ENCODE data around the gene PIGK. TPM values are rescaled to one million over a fixed set of nuclear protein-coding genes. Genes with fewer than 3 reads are reported as not detected.

PIGK gene
- total and polyA plus RNA-seq, 2 of the 4 experiments (the other 2 are of a cell fraction): 15.6 to 21.2 TPM

GRCh38 chr1:77156214-77156613 is 63.0 kb downstream of the PIGK start:
- peaks cover 3% of the 10 kb centered on the region; the same call in 1 of the 2 replicates for H3K36me3 ChIP-seq (ENCODE audit: control insufficient read depth, insufficient read depth, low read length)
- H3K4me2 ChIP-seq (ENCODE audit: low read depth, low read length): no peak overlapping the region
- no peak overlapping the region for H2BK120ac ChIP-seq (ENCODE audit: low read depth, low read length)
- DNase-seq: no peak
- ATAC-seq (ENCODE audit: low read depth): no peak
- no peak overlapping the region for H4K8ac ChIP-seq (ENCODE audit: low read depth in 2 of 2, low read length in 2 of 2)
- no peak overlapping the region for H3K4me3 ChIP-seq (ENCODE audit: insufficient read depth, low read depth, low read length)
- H4K5ac ChIP-seq (ENCODE audit: low read depth, low read length): no peak overlapping the region
- H3K9ac ChIP-seq (ENCODE audit: low read depth, low read length): no peak overlapping the region
- H3K4ac ChIP-seq (ENCODE audit: low read depth, low read length): no peak overlapping the region
- no peak overlapping the region for H2BK15ac ChIP-seq (ENCODE audit: low read depth, low read length)
- no peaks in the 10 kb centered on the region for H3K9me1 ChIP-seq (ENCODE audit: insufficient read depth, low read length)
- no peak overlapping the region for H2BK20ac ChIP-seq (ENCODE audit: low read depth, low read length)
- H2AFZ ChIP-seq (replicated peaks; ENCODE audit: low read length, poor library complexity): no peak overlapping the region
- in situ Hi-C loops (cut with MboI; ENCODE audit: low sequenced_read_pairs) (loop anchor here (10.0 kb wide), 1 partner anchor 529 kb away; the partner anchor contains the start of gene ZZZ3), intact Hi-C loops (cut with micrococcal nuclease) (no loop called here), dilution Hi-C loops (cut with HindIII; ENCODE audit: low sequenced_read_pairs, unreplicated experiment) (no loop called here)
- H4K91ac ChIP-seq (ENCODE audit: insufficient read depth, low read depth, low read length): no peak overlapping the region
- no peak for TF ChIP-seq POLR2A (IDR thresholded peaks at IDR 0.05; ENCODE audit: low read depth, low read length)
- no peak for TF ChIP-seq CTCF (conservative IDR thresholded peaks at IDR 0.05; ENCODE audit: low read depth, low read length)
- no peak for TF ChIP-seq BHLHE40 (IDR thresholded peaks at IDR 0.05; ENCODE audit: low read depth, low read length)
- no peak for TF ChIP-seq ELK1 (IDR thresholded peaks at IDR 0.05; ENCODE audit: borderline replicate concordance, low read depth, low read length)
- TF ChIP-seq MAZ (IDR thresholded peaks at IDR 0.05; ENCODE audit: borderline replicate concordance, low read depth, low read length): no peak
- no peak overlapping the region for H2AK9ac ChIP-seq (replicated peaks; ENCODE audit: low read depth, low read length, poor library complexity)
- no peak overlapping the region for H3K23ac ChIP-seq (ENCODE audit: low read depth, low read length)
- ChIA-PET CTCF (no interaction called here), POLR2A (ENCODE audit: unreplicated experiment) (no interaction called here)
- no peak overlapping the region for H2BK5ac ChIP-seq (ENCODE audit: low read depth, low read length, poor library complexity, severe bottlenecking)
- H3K14ac ChIP-seq (replicated peaks; ENCODE audit: low read depth, low read length): no peak overlapping the region
- no peaks in the 10 kb centered on the region for H3K9me3 ChIP-seq (ENCODE audit: control insufficient read depth, insufficient read depth, low read length)
- H3K56ac ChIP-seq (ENCODE audit: extremely low read depth, insufficient read depth, low read length): no peak overlapping the region
- no peaks in the 10 kb centered on the region for H3K4me1 ChIP-seq (ENCODE audit: control insufficient read depth, insufficient read depth, low read length)
- BruUV-seq (replicated peaks): no TSS peak
- H3K79me1 ChIP-seq (ENCODE audit: low read depth in 1 of 2, low read length in 2 of 2): no peaks in the 10 kb centered on the region
- no peaks in the 10 kb centered on the region for H4K20me1 ChIP-seq (ENCODE audit: insufficient read depth, low read length)
- no peak overlapping the region for H2AK5ac ChIP-seq (ENCODE audit: low read depth, low read length)
- no peak overlapping the region for H3K27ac ChIP-seq (ENCODE audit: insufficient read depth, low read length)
- H3K18ac ChIP-seq (ENCODE audit: low read depth, low read length): no peak overlapping the region
- H3K27me3 ChIP-seq (ENCODE audit: control insufficient read depth, insufficient read depth, low read length): no peaks in the 10 kb centered on the region

Data from IMR-90 (cell line).